ENCODE results near the gene SERPINA4. TPM values are rescaled to one million over a fixed set of nuclear protein-coding genes. Genes with fewer than 3 reads are reported as not detected.

Gene SERPINA4
- total and polyA plus RNA-seq, 9 of the 15 experiments (the other 6 are each of a cell fraction or from before 2014, with no cell fraction given) = not detected

- intact Hi-C loops (cut with micrococcal nuclease) = no loop called here
- 0% methylated on average over 3 of the region's 3 CpGs for WGBS (ENCODE audit: insufficient coverage, low coverage, missing lambda C conversion rate)
- H3K9ac ChIP-seq (ENCODE audit: insufficient read depth in 1 of 2, low read depth in 2 of 2, low read length in 2 of 2) = no peak overlapping the region
- ATAC-seq (no peak), DNase-seq (ENCODE audit: extremely low read depth in 1 of 4, low spot score in 3 of 4) (no peak), FAIRE-seq (no peak)
- no peaks in the 10 kb centered on the region for H3K4me1 ChIP-seq (replicated peaks in 1 of 2; ENCODE audit: control insufficient read depth in 2 of 2, insufficient read depth in 2 of 2, low read length in 2 of 2)
- H4K20me1 ChIP-seq (replicated peaks; ENCODE audit: control insufficient read depth, insufficient read depth, low read length) = no peaks in the 10 kb centered on the region
- no peaks in the 10 kb centered on the region for H3K36me3 ChIP-seq (ENCODE audit: control insufficient read depth, insufficient read depth, low read length)
- ChIA-PET CTCF (ENCODE audit: low intra/inter-chr PET ratio) (no interaction called here), POLR2A (no interaction called here)
- H3K4me3 ChIP-seq = no peak overlapping the region
- H3K79me2 ChIP-seq (ENCODE audit: control insufficient read depth, insufficient read depth, low read length) = no peaks in the 10 kb centered on the region
- H3K9me1 ChIP-seq (ENCODE audit: control insufficient read depth, insufficient read depth, low read length) = no peaks in the 10 kb centered on the region
- TF ChIP-seq SFPQ (IDR thresholded peaks at IDR 0.05; ENCODE audit: low read depth, low read length) = no peak
- no peak for TF ChIP-seq ZNF140 (CRISPR knock-in tag; IDR thresholded peaks at IDR 0.05)
- in situ Hi-C loops (cut with MboI) = no loop called here
- no peak overlapping the region for H2AFZ ChIP-seq (ENCODE audit: low read depth, low read length)
- H3K4me2 ChIP-seq (ENCODE audit: insufficient read depth, low read length) = no peak overlapping the region
- no peaks in the 10 kb centered on the region for H3K27me3 ChIP-seq (ENCODE audit: control insufficient read depth in 2 of 2, insufficient read depth in 2 of 2, low read length in 2 of 2)
- no peaks in the 10 kb centered on the region for H3K9me3 ChIP-seq (replicated peaks; ENCODE audit: control insufficient read depth, insufficient read depth, low read depth, low read length)
- no peak overlapping the region for H3K27ac ChIP-seq (ENCODE audit: extremely low read depth, low read depth, low read length)
- BruUV-seq (replicated peaks) = no TSS peak
These were observed 37.1 kb upstream of the SERPINA4 start for GRCh38 chr14:94524093-94524492.

GRCh38 chr14:94531187-94531586 lies 30.1 kb upstream of the SERPINA4 start:
- FAIRE-seq (no peak), DNase-seq (ENCODE audit: extremely low read depth in 1 of 4, low spot score in 3 of 4) (no peak), ATAC-seq (no peak)
- no peak overlapping the region for H3K4me3 ChIP-seq
- no TSS peak for BruUV-seq (replicated peaks)
- intact Hi-C loops (cut with micrococcal nuclease) (no loop called here), in situ Hi-C loops (cut with MboI) (no loop called here)
- no peaks in the 10 kb centered on the region for H3K9me3 ChIP-seq (replicated peaks; ENCODE audit: control insufficient read depth, insufficient read depth, low read depth, low read length)
- H3K79me2 ChIP-seq (ENCODE audit: control insufficient read depth, insufficient read depth, low read length) = no peaks in the 10 kb centered on the region
- no peak overlapping the region for H3K9ac ChIP-seq (ENCODE audit: insufficient read depth in 1 of 2, low read depth in 2 of 2, low read length in 2 of 2)
- CTCF ChIA-PET (ENCODE audit: low intra/inter-chr PET ratio) = no interaction called here
- no peak overlapping the region for H3K4me2 ChIP-seq (ENCODE audit: insufficient read depth, low read length)
- no peaks in the 10 kb centered on the region for H3K9me1 ChIP-seq (ENCODE audit: control insufficient read depth, insufficient read depth, low read length)
- TF ChIP-seq HDAC3 (IDR thresholded peaks at IDR 0.05; ENCODE audit: borderline replicate concordance, partially characterized antibody) = no peak
- no peak for TF ChIP-seq ETS1 (conservative IDR thresholded peaks at IDR 0.05; ENCODE audit: control insufficient read depth, low read depth, low read length)
- no peak for TF ChIP-seq BACH1 (tag; IDR thresholded peaks at IDR 0.05)
- no peak for TF ChIP-seq TAL1 (IDR thresholded peaks at IDR 0.05)
- no peak for TF ChIP-seq ZNF79 (CRISPR knock-in tag; IDR thresholded peaks at IDR 0.05; ENCODE audit: low read depth)
- no peak for TF ChIP-seq KAT7 (CRISPR knock-in tag; IDR thresholded peaks at IDR 0.05; ENCODE audit: borderline replicate concordance)
- TF ChIP-seq NR3C1 (CRISPR knock-in tag; IDR thresholded peaks at IDR 0.05) = no peak
- TF ChIP-seq SETDB1 (IDR thresholded peaks at IDR 0.05; ENCODE audit: low read length) = no peak
- TF ChIP-seq ESRRA (IDR thresholded peaks at IDR 0.05; ENCODE audit: borderline replicate concordance, low read depth) = no peak
- TF ChIP-seq BRD4 (IDR thresholded peaks at IDR 0.05) = no peak
- no peaks in the 10 kb centered on the region for H3K27me3 ChIP-seq (ENCODE audit: control insufficient read depth in 2 of 2, insufficient read depth in 2 of 2, low read length in 2 of 2)
- H3K27ac ChIP-seq (ENCODE audit: extremely low read depth, low read depth, low read length) = no peak overlapping the region
- H3K36me3 ChIP-seq (ENCODE audit: control insufficient read depth, insufficient read depth, low read length) = no peaks in the 10 kb centered on the region
- no peak overlapping the region for H2AFZ ChIP-seq (ENCODE audit: low read depth, low read length)
- POLR2A ChIA-PET = no interaction called here
- no peaks in the 10 kb centered on the region for H3K4me1 ChIP-seq (replicated peaks in 1 of 2; ENCODE audit: control insufficient read depth in 2 of 2, insufficient read depth in 2 of 2, low read length in 2 of 2)
- no peaks in the 10 kb centered on the region for H4K20me1 ChIP-seq (replicated peaks; ENCODE audit: control insufficient read depth, insufficient read depth, low read length)
